ENCODE measurements around the gene USP11.

Gene USP11

DNA sequence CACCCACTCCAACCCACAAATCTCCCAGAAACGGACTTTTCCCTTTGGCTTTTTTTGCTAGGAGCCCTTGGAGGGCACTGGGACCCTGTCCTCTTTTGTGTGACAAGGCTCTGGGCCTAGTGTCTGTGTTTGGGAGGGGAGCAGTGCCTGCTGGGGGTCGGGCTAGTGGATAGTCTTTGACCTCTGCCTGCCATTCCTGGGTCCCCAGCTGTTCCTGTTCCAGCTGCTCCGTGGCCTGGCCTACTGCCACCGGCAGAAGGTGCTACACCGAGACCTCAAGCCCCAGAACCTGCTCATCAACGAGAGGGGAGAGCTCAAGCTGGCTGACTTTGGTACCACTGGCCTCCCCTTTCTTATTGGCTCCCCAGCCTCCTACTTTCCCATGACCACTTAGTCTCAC lies 6.7 kb upstream of the USP11 start:
- no peak for DNase-seq

DNA sequence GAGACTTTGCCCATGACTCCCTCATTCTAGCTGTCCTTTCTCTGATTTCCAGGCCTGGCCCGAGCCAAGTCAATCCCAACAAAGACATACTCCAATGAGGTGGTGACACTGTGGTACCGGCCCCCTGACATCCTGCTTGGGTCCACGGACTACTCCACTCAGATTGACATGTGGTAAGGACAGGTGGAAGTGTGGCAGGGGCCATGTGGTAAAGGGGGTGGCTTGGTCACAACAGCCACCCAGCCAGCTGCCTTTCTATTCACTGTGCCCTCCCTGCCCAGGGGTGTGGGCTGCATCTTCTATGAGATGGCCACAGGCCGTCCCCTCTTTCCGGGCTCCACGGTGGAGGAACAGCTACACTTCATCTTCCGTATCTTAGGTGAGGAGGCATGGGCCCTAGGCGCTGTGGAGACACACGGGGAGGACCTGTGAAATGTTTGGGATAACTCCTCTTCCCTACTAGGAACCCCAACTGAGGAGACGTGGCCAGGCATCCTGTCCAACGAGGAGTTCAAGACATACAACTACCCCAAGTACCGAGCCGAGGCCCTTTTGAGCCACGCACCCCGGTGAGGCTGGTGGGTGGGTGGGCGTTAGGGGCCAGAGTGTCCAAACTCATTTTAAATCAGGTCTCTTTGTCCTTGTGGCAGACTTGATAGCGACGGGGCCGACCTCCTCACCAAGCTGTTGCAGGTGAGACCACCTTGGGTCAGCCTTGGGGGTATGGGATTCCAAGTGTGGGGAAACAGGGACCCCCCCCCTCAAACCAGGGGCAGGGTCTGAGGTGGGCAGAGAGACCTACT lies 6.1 kb upstream of the USP11 start:
- no peak for DNase-seq

DNA sequence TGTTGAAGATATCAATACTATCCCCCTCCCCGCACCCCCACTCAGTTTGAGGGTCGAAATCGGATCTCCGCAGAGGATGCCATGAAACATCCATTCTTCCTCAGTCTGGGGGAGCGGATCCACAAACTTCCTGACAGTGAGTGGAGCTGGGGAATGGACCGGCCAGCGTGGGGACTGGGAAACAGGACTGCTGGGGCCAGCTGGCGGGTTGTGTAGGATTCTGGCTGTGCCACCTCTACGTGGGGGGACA lies 5.5 kb upstream of the USP11 start:
- no peak for DNase-seq

DNA sequence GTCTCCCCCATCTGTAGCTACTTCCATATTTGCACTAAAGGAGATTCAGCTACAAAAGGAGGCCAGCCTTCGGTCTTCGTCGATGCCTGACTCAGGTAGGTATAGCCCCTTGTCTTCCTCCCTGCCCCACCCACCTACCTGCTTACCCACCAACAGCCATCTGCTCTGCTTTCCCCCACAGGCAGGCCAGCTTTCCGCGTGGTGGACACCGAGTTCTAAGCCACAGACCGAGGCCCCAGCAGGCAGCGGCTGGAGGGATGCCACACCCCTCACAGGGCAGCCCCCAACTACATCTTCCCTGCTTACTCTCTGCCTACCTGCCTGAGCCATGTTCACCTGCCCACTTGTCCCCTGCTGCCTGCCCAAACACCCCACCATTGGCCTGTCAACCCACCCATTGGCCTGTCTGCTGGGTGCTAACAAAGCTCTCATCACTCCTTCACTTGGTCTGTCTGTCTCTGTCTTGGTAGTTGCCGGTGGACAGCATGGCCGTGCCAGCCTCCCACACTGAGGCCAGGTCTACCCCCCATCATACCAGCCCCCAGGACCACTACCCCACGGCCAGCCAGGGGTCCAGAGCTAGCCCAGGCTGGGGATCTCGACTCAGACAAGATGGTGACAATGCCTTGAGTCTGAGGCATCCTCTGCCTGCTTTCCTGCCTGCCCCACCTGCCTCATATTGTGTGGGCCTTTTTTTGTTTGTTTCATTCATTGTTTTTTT lies 4.1 kb upstream of the USP11 start:
- DNase-seq, result no peak

DNA sequence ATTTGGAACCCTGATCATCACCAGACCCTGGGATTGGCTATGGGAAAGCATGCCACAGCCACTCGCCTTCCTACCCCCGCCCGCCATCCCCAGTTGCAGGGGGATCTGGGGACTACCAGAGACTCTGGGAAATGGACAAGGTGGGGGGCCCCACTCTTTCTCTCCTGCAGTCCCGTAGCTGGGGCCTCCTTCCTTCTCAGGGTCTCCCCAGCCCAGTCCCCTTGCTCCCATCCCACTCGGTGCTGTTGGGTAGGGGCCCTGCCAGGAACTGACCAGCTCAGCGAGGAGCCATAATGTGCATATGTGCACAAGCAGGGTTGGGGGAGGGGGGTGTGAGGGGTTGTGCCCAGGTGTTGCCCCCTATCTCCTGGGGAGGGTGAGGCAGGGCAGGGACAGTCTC lies 3.4 kb upstream of the USP11 start:
- DNase-seq, result no peak

DNA sequence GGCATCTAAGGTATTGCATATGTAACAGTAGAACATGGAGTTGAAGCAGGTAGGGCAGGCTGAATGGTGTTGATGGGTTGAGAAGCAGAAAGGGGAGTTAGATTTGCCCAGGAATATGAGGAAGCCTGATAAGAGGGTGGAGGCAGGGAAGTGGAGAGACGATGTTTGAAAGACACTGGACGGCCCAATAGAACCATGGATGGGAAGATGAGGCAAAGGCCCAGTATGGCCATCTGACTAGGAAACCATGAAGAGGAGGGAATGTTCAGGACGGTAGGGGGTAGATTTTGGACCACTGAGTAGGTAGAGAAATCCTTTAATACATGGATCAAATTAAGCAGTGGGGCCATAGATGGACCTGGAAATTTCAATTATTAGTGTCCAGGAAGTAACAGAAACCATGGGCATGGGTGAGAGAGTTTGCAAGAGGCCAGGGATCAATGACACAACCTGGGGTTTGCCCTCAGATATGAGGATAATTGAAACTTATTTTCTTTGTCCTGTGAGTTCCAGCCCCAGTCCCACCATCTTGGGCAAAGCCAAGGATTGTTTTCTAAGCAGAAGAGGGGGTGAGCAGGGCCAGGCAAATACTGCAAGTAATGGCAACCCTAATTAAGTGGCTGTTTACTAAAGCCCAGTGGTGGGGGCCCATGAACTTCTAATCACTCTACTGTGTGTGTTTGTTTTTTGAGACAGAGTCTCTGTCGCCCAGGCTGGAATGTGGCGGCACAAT lies 2.5 kb upstream of the USP11 start:
- DNase-seq, result no peak

DNA sequence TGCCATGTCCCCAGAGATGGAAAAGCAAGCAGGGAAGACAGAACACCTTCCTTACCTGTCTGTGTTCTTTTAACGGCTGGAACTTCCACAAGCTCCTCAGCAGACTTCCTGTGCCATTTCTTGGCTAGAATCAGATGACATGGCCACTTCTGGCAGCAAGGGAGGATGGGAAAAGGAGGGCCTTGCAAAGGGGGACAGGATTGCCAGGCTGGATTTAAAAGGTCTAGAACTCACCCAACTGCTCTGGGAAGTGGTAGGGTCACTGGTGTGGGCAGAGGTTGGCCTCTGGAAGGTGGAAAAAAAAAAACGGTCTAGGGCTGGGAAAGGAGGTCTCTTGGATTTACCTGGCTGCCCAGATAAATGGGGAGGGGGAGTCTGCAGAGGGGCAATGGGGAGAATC lies 1.6 kb upstream of the USP11 start:
- no peak for DNase-seq

DNA sequence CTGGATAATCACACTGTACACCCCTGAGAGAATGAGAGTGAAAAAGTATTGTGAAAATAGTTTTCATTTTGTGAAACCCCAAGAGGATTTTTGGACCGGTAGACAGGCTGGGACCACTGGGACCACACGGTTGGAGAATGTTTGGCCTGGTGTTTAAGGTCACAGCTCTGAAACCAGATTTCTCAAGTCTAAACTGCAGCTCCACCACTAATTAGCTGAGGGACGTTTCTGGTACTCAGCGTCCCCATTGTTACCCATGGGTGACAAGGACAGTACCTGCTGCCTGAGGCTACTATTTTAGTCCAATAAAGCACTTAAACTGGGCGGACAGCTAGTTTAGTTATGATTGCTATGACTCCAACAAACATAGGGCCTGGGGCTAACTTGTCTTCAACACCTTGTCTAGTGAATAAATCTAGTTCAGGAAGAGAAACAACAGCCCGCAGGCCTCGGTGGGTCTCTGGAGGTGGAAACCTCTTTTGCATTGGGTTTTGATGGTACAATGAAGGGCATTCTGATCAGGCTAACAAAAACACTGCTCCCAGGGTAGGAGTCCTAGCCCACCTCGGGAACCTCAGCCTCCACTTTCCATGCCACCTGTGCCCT lies 509 bp upstream of the USP11 start:
- no peak for DNase-seq

DNA sequence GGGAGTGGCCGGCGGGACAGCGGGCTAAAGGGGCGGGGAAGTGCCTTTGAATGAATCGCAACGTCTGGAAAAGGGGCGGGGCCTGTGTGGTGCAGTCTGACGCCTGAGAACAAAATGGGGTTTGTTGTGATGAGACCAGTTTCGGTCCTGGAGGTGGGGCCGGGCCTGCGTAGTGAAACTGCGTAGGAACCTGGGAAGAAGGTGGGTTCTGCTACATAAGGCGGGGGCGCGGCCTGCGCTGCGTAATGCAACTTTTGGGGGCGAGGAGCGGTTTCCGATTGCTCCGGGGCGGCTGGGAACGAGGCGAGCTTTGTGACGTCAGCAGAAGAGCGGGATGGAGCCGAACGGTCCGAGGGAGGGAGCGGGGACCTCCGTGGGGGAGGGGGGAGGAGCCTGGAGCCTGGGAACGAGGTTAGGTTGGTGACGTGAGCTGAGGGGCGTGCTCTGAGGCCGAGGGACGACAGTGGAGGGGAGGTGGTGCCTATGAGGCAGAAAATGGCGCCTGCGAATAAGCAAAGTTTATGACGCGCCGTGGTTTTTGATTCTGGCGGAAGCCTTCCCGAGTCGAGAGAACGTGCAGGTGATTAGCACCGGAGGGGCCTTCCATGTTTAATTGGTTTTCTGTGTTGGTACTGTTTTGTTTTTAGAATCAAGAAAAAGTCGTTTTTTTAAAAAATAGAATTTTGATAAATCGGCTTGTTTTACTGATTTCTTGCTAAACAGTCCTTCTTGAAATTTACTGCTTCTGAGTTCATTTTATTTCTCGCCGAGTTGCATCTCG lies 714 bp downstream of the USP11 start:
- peak; percentile 94 for DNase-seq

DNA sequence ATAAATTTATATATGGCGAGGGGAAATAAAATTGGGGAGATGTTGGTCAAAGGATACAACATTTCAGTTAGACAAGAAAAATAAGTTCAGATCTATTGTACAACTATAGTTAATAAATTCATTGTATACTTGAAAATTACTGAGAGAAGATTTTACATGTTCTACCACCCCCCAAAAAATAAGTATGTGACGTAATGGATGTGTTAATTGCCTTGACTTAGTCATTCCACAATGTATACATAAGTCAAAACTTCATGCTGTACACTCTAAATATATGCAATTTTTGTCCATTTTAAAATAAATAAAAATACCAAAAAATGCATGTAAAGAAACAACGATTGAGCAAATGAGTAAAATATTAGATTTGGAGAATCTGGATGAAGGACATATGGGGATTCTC lies 1.8 kb downstream of the USP11 start:
- DNase-seq, result no peak

DNA sequence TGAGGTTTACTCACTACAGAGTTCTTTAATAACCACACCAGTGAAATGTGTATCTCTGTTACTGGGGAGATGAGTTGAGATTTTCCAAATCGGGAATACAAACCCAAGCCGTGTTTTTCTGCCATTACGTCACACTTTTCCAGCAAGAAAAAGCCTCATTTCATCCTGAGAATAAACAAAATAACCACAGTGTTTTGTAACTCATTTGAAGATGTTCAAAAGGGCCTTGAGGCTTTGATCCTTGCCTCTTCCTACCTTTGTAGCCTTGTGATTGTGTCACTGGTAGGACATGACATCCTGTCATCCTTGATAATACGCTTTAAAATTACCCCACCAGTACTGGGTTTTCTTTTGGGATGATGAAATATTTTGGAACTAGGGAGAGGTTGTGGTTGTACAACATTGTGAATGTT lies 2.9 kb downstream of the USP11 start:
- DNase-seq, result no peak

DNA sequence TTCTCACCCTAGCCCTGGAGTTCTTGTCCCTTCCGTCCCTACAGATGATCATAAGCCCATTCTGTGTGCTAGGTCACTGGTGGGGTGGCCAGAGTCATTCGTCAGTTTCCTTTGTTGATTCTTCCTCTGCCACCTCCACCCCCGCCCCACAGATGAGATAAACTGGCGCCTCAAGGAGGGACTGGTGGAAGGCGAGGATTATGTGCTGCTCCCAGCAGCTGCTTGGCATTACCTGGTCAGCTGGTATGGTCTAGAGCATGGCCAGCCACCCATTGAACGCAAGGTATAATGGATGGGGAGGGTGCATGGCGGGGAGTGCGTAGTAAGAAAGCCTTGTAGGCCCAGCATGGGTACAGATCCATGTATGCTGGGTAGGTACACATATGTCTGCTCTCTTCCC lies 6.4 kb downstream of the USP11 start:
- DNase-seq, result no peak

DNA sequence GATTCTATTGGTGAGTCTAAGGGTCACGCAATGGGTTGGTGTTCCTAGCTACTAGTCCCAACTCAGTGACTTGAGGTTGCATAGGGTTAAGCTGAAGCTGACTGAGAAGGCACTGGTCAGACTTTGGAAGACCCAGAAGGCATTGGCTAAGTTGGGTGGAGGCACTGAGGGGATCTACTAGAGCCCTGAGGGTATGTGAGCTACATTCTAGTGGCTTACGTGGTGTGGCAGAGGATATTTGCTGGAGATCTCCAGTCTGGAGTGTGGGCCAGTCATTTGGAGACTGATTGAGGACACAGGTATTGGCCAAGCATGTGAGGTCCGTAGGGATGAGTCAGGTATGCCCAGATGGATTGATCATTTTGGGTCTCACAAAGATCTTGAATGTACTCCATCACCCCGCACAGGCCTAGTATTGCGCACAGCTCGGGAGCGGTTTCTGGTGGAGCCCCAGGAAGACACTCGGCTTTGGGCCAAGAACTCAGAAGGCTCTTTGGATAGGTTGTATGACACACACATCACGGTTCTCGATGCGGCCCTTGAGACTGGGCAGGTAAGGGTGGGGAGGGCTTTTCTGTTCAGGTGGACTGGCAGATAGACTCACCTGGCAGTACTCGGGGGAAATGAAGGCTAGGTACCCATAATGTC lies 7.2 kb downstream of the USP11 start:
- DNase-seq, result no peak

DNA sequence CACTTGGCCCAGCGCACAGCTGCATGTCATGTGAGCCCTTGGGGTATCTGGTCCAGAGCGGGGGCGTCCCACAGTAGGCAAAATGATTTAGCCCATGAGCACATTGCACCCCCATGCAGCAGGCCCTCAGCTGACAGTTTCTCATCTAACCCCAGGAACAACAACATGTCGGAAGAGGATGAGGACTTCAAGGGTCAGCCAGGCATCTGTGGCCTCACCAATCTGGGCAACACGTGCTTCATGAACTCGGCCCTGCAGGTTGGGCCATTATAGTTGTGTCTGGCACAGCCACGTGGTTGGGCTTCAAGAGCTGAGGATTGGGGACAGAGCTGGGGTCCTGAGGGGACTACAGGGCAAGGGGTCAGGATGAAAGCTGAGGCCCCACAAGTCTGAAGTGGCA lies 7.8 kb downstream of the USP11 start:
- DNase-seq, result no peak

DNA sequence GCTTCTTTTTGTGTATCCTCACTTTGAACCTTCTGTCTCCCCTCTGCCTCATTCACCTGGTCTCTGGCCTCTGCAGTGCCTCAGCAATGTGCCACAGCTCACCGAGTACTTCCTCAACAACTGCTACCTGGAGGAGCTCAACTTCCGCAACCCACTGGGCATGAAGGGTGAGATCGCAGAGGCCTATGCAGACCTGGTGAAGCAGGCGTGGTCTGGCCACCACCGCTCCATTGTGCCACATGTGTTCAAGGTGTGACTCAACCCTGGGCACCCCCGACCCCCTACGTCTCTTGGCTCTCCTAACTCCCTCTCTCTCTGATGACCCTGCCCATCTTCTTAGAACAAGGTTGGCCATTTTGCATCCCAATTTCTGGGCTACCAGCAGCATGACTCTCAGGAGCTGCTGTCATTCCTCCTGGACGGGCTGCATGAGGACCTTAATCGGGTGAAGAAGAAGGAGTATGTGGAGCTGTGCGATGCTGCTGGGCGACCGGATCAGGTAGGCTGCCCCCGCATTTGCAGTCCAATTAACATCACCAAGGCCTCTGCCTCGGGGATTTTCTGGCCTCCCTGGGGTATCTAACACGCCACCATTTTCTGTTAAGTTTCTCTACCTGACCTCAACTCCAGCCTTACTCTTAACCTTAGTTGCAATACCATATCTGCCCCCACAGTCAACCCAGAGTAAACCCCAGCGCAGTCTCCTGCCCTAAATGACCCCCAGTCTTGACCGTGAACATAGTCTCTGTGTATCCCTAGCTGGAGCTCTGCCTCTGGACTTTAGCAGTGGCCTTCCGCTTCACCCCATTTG lies 8.6 kb downstream of the USP11 start:
- DNase-seq, result no peak

DNA sequence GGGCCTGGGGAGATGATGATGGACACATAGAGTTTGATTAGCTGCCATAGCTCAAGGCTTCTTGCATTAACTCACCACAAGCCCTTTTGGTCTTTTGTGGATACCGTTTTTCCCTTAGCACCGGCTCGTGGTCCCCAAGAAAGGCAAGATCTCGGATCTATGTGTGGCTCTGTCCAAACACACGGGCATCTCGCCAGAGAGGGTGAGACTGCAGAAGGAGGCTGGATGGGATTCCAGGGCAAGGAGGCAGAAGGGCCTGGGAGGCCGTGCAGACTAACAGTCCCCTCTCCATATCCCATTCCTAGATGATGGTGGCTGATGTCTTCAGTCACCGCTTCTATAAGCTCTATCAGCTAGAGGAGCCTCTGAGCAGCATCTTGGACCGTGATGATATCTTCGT lies 9.5 kb downstream of the USP11 start:
- DNase-seq, result no peak

DNA sequence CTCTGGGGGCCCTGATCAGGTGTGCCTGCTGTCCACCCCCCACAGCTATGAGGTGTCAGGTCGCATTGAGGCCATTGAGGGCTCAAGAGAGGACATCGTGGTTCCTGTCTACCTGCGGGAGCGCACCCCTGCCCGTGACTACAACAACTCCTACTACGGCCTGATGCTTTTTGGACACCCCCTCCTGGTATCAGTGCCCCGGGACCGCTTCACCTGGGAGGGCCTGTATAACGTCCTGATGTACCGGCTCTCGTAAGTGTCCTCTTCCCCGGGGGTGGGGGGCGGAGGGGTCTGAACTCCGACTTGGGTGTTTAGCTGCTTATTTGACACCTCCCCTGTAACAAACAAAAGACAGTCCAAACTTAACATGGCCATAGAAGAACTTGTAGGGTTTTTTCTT lies 10.5 kb downstream of the USP11 start:
- DNase-seq, result no peak

DNA sequence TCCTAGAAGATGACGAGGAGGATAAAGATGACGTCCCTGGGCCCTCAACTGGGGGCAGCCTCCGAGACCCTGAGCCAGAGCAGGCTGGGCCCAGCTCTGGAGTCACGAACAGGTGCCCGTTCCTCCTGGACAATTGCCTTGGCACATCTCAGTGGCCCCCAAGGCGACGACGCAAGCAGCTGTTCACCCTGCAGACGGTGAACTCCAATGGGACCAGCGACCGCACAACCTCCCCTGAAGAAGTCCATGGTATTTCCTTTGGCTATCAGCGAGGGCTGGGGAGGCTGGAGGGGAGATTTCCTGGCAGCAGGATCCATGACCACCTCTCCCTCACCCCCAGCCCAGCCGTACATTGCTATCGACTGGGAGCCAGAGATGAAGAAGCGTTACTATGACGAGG lies 11.9 kb downstream of the USP11 start:
- no peak for DNase-seq

DNA sequence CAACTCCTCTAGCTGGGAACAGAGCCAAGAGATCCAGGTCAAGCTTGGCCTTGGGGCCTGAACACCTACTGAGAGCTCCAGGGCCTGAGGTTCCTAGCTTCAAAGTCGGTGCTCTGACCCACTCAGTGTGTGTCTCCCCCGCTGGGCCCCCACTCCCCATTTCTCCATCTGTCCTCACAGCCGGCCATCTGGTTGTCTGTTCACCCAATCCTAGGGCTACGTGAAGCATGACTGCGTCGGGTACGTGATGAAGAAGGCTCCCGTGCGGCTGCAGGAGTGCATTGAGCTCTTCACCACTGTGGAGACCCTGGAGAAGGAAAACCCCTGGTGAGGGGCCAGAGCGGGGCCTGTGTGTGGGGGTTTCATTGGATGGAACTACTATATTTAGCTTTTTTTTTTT lies 12.3 kb downstream of the USP11 start:
- no peak for DNase-seq

DNA sequence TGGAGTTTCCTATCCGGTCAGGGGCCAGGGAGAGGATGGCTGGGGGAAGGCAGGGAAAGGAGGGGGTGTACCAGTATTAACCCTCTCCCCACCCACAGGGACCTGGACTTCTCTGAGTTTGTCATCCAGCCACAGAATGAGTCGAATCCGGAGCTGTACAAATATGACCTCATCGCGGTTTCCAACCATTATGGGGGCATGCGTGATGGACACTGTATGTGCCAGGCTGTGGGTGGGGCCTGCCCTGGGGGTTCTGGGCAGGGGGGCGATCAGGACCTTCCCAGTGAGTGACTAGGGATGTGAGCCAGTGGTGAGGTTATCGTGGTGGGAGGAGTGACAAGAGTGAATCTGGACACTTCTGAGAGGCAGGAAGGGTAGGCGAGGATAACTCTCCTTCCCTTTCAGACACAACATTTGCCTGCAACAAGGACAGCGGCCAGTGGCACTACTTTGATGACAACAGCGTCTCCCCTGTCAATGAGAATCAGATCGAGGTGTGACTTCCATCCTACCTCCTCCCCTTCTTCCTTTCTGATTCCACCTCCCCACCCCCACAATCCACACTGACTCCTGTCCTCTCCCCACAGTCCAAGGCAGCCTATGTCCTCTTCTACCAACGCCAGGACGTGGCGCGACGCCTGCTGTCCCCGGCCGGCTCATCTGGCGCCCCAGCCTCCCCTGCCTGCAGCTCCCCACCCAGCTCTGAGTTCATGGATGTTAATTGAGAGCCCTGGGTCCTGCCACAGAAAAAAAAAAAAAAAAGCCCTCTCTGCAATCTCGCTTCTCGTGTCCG lies 14.6 kb downstream of the USP11 start:
- DNase-seq, result peak; percentile 9

DNA sequence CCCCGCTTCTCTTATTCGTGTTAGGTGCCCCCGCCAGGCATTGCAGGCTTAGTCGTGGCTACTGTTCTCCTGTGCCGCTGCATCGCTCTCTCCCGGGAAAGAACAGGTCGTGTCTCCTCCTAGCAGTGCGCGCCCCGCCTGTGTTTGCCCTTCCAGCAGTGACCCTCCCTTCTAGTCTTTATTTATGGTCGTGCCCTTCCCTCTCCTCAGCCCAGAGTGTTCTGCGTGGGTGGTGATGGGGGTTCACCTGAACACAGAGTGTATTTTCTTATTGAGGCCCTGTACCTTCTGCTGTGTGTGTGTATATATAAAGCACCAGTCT lies 15.2 kb downstream of the USP11 start:
- DNase-seq, result no peak

Data from activated CD4-positive, alpha-beta T cell treated with anti-CD3 and anti-CD28 coated beads for 48 hours (primary cell).